ENCODE measurements around the gene NINJ2.
"Not testable (repeated sequence)": the region's sequence is repeated elsewhere in the genome, so short reads cannot be mapped to it uniquely, and the experiment has no call there.

NINJ2 gene

GRCh38 chr12:639988-640387 is 23.3 kb downstream of the NINJ2 start:
- Mint-ChIP-seq H3K4me1 (ENCODE audit: low read depth) (peaks cover 61% of the 10 kb centered on the region), H3K9me3 (no peaks in the 10 kb centered on the region), H3K27ac (peak overlapping the region; percentile 92), H3K36me3 (ENCODE audit: low read depth) (no peaks in the 10 kb centered on the region), H3K27me3 (no peaks in the 10 kb centered on the region), H3K4me3 (no peak overlapping the region)

DNA sequence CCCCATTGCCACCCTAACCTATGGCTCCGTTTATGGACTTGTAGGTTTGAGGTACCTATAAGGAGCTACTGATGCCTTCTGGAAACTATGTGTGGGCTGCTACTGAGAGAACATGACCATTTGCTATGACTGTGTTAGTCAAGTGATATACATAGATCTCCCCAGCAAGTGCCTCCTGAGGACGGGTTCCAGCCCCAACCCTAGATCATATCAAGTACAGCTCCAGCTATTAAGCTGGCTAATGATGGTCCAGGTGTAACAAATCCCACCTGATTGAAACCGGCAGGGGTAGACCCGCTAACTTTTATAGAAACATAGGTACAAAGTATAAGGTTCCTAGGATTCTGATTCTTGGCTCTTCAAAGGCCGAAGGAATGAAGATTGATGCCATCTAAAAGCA is 23.7 kb downstream of the NINJ2 start:
- H3K4me1 Mint-ChIP-seq (ENCODE audit: low read depth): peaks cover 58% of the 10 kb centered on the region
- H3K27ac Mint-ChIP-seq: peak overlapping the region; percentile 92
- H3K9me3 Mint-ChIP-seq: no peaks in the 10 kb centered on the region
- no peaks in the 10 kb centered on the region for H3K36me3 Mint-ChIP-seq (ENCODE audit: low read depth)
- no peak overlapping the region for H3K4me3 Mint-ChIP-seq
- no peaks in the 10 kb centered on the region for H3K27me3 Mint-ChIP-seq

- H3K27me3 Mint-ChIP-seq: no peaks in the 10 kb centered on the region
Observed at GRCh38 chr12:638953-639557, 24.2 kb downstream of the NINJ2 start.

GRCh38 chr12:636632-637031 is 26.6 kb downstream of the NINJ2 start:
- no peak overlapping the region for H3K27ac Mint-ChIP-seq
- no peaks in the 10 kb centered on the region for H3K9me3 Mint-ChIP-seq
- H3K4me3 Mint-ChIP-seq: no peak overlapping the region
- H3K4me1 Mint-ChIP-seq (ENCODE audit: low read depth): peaks cover 54% of the 10 kb centered on the region
- no peaks in the 10 kb centered on the region for H3K27me3 Mint-ChIP-seq
- H3K36me3 Mint-ChIP-seq (ENCODE audit: low read depth): peaks cover 2% of the 10 kb centered on the region

More at GRCh38 chr12:638953-639557, 24.2 kb downstream of the NINJ2 start:
- H3K4me1 Mint-ChIP-seq (ENCODE audit: low read depth): peaks cover 53% of the 10 kb centered on the region
- H3K27ac Mint-ChIP-seq: peak overlapping the region; percentile 92
- H3K4me3 Mint-ChIP-seq: peak overlapping the region; percentile 38
- no peaks in the 10 kb centered on the region for H3K9me3 Mint-ChIP-seq
- H3K36me3 Mint-ChIP-seq (ENCODE audit: low read depth): no peaks in the 10 kb centered on the region

GRCh38 chr12:633731-634130 is 29.5 kb downstream of the NINJ2 start:
- H3K27ac Mint-ChIP-seq: no peak overlapping the region

GRCh38 chr12:632102-632696 is 31.0 kb downstream of the NINJ2 start:
- Mint-ChIP-seq H3K4me1 (ENCODE audit: low read depth) (peaks cover 47% of the 10 kb centered on the region), H3K4me3 (peak overlapping the region; percentile 80), H3K27me3 (no peaks in the 10 kb centered on the region), H3K9me3 (no peaks in the 10 kb centered on the region), H3K36me3 (ENCODE audit: low read depth) (peaks cover 4% of the 10 kb centered on the region), H3K27ac (peak overlapping the region; percentile 42)

More at GRCh38 chr12:633731-634130, 29.5 kb downstream of the NINJ2 start:
- Mint-ChIP-seq H3K27me3 (no peaks in the 10 kb centered on the region), H3K36me3 (ENCODE audit: low read depth) (peaks cover 4% of the 10 kb centered on the region), H3K9me3 (no peaks in the 10 kb centered on the region), H3K4me3 (no peak overlapping the region), H3K4me1 (ENCODE audit: low read depth) (peaks cover 45% of the 10 kb centered on the region)

DNA sequence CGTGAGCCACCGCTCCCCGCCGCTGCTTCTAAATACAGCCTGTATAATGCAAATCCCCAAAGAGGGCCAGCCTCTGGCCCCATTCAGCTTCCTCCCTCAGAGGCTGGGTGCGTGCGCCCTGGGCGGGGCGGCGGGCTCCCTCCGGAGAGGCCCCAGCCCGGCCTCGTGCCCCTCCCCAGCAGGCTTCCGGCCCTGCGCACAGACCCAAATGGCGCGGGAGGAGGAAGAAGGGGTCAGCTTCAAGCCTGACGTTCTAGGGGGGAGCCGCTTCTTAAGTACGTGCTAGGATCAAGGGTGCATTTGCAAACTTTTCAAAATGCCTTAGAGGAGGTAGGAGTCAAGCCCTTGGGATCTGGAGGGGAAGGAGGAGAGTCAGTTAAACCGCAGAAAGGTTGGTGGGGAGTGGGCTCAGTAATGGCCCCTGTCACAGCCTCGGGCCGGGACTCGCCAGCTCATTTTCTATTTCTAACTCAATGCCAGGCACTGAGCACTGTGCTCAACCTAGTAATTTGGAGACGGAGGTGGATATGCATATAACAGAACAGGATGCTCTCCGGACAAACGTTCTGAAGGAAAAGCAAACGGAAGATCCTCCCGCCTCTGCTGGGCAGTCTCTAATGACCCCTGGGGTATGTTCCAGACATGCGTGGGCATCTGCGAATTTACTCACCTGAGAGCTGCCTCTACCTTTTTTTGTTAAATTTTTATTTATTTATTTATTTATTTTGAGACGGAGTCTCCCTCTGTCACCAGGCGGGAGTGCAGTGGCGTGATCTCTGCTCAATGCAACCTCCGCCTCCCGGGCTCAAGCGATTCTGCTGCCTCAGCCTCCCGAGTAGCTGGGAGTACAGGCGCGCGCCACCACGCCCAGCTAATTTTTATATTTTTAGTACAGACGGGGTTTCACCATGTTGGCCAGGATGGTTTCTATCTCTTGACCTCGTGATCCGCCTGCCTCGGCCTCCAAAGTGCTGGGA is 32.3 kb downstream of the NINJ2 start:
- H3K27ac Mint-ChIP-seq: peak overlapping the region; percentile 96
- H3K4me1 Mint-ChIP-seq (ENCODE audit: low read depth): peaks cover 40% of the 10 kb centered on the region
- no peaks in the 10 kb centered on the region for H3K27me3 Mint-ChIP-seq
- peaks cover 4% of the 10 kb centered on the region for H3K36me3 Mint-ChIP-seq (ENCODE audit: low read depth)
- H3K4me3 Mint-ChIP-seq: peak overlapping the region; percentile 87
- H3K9me3 Mint-ChIP-seq: no peaks in the 10 kb centered on the region

DNA sequence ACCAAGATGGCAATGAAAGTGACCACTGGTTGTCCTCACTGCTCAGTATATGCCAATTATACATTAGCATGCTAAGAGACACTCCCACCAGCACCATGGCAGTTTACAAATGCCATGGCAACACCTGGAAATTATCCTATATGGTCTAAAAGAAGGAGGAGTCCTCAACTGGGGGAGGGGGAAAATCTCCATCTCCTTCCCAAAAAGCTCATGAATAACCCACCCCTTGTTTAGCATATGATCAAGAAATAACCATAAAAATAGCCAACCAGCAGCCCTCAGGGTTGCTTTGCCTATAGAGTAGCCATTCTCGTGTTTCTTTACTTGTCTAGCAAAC is 34.5 kb downstream of the NINJ2 start:
- peaks cover 41% of the 10 kb centered on the region for H3K4me1 Mint-ChIP-seq (ENCODE audit: low read depth)
- H3K4me3 Mint-ChIP-seq; H3K36me3 Mint-ChIP-seq (ENCODE audit: low read depth); H3K9me3 Mint-ChIP-seq; H3K27ac Mint-ChIP-seq; H3K27me3 Mint-ChIP-seq: not testable (repeated sequence)

DNA sequence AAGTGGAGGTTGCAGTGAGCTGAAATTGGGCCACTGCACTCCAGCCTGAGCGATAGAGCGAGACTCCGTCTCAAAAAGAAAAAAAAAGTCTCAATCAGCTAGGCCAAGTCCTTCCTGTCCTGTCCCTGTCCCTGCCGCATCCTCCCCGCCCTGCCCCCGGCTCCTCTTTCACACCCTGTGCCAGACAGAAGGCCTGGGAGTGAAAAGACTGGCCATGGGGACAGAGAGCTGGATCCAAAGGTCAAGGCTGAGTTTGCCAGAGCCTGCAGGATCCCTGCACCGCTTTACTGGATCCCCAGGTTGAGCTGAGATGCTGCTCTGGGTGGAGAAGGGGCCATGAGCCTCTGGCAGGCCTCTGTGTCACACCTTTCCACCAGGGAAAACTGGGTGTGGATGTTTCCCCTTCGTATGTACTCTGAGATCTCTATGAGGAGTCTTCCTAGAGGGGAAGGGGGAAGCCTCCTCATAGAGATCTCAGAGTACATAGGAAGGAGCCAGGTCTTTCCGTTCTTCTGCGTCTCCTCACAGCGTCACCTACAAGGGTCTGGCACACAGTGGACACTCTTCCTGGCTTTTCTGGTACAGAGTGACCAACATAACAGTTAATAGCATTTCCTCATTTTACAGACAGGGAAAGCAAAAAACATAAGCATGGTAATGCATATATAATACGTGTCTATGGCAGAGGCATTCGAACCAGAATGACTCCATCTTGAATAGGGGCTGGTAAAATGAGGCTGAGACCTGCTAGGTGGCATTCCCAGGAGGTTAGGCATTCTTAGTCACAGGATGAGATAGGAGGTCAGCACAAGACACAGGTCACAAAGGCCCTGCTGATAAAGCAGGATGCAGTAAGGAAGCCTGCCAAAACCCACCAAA is 35.1 kb downstream of the NINJ2 start:
- no peak overlapping the region for H3K27ac Mint-ChIP-seq
- H3K4me3 Mint-ChIP-seq: no peak overlapping the region
- H3K27me3 Mint-ChIP-seq: no peaks in the 10 kb centered on the region

GRCh38 chr12:627285-627684 is 36.0 kb downstream of the NINJ2 start:
- Mint-ChIP-seq H3K36me3 (ENCODE audit: low read depth) (peaks cover 4% of the 10 kb centered on the region), H3K9me3 (no peaks in the 10 kb centered on the region), H3K27me3 (no peaks in the 10 kb centered on the region), H3K27ac (no peak overlapping the region), H3K4me3 (no peak overlapping the region), H3K4me1 (ENCODE audit: low read depth) (peaks cover 46% of the 10 kb centered on the region)

More for the DNA sequence above, 35.1 kb downstream of the NINJ2 start:
- Mint-ChIP-seq H3K9me3 (no peaks in the 10 kb centered on the region), H3K4me1 (ENCODE audit: low read depth) (peaks cover 46% of the 10 kb centered on the region), H3K36me3 (ENCODE audit: low read depth) (peaks cover 4% of the 10 kb centered on the region)

GRCh38 chr12:625998-626397 is 37.2 kb downstream of the NINJ2 start:
- Mint-ChIP-seq H3K4me1 (ENCODE audit: low read depth) (peaks cover 48% of the 10 kb centered on the region), H3K27me3 (no peaks in the 10 kb centered on the region), H3K27ac (no peak overlapping the region), H3K36me3 (ENCODE audit: low read depth) (no peaks in the 10 kb centered on the region), H3K9me3 (no peaks in the 10 kb centered on the region), H3K4me3 (no peak overlapping the region)

DNA sequence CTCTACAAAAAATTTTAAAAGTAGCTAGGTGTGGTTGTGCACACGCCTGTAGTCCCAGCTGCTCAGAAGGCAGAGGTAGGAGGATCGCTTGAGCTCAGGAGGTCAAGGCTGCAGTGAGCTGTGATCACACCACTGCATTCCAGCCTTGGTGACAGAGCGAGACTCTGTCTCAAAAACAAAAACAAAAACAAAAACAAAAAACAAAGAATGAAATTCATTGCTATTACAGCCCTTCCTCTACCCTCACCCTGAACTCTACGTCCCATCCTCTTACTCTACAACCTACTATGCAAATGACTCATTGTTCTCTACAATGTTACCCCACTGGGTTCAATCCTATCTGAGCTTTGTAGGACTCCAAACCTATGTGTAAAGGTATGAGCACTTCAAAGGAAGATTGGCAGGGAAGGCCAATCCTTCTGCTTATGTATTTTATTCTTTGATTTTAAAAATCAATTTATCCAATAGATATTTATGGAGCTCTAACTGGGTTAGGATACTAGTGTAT is 39.3 kb downstream of the NINJ2 start:
- no peak overlapping the region for H3K27ac Mint-ChIP-seq
- H3K27me3 Mint-ChIP-seq: no peaks in the 10 kb centered on the region
- no peaks in the 10 kb centered on the region for H3K9me3 Mint-ChIP-seq
- no peaks in the 10 kb centered on the region for H3K36me3 Mint-ChIP-seq (ENCODE audit: low read depth)
- peaks cover 50% of the 10 kb centered on the region for H3K4me1 Mint-ChIP-seq (ENCODE audit: low read depth)
- H3K4me3 Mint-ChIP-seq: no peak overlapping the region

GRCh38 chr12:623172-623864 is 39.9 kb downstream of the NINJ2 start:
- H3K9me3 Mint-ChIP-seq: no peaks in the 10 kb centered on the region
- peaks cover 49% of the 10 kb centered on the region for H3K4me1 Mint-ChIP-seq (ENCODE audit: low read depth)
- H3K36me3 Mint-ChIP-seq (ENCODE audit: low read depth): no peaks in the 10 kb centered on the region
- H3K27me3 Mint-ChIP-seq: no peaks in the 10 kb centered on the region
- peak overlapping the region; percentile 92 for H3K27ac Mint-ChIP-seq
- no peak overlapping the region for H3K4me3 Mint-ChIP-seq

- Mint-ChIP-seq H3K27ac (peak overlapping the region; percentile 92), H3K9me3 (no peaks in the 10 kb centered on the region), H3K4me1 (ENCODE audit: low read depth) (peaks cover 51% of the 10 kb centered on the region), H3K36me3 (ENCODE audit: low read depth) (no peaks in the 10 kb centered on the region), H3K4me3 (peak overlapping the region; percentile 63), H3K27me3 (no peaks in the 10 kb centered on the region)
Observed at GRCh38 chr12:622416-622815, 40.8 kb downstream of the NINJ2 start.
